WERI-Rb-1 (cell line): ENCODE data around the gene JMJD7.

ENCODE experiments used
- DNase-seq: peaks from one replicate; pipeline ENCODE4 v3.0.0-alpha.2; 2020
- H3K27ac ChIP-seq: fragments of 250-450 bp; sonication (Bioruptor Pico); 2 replicates; pipeline ENCODE4 v1.5.1; 2020; ENCODE audit warnings: mild to moderate bottlenecking, moderate library complexity
- H3K27me3 ChIP-seq: fragments of 250-450 bp; sonication (Bioruptor Pico); 2 replicates; pipeline ENCODE4 v1.5.1; 2021; ENCODE audit warnings: mild to moderate bottlenecking, low read depth, moderate library complexity; ENCODE audit not compliant: insufficient read depth, severe bottlenecking
- H3K36me3 ChIP-seq: fragments of 250-450 bp; sonication (Bioruptor Pico); 2 replicates; pipeline ENCODE4 v1.5.1; 2020; ENCODE audit warnings: mild to moderate bottlenecking, moderate library complexity
- H3K4me3 ChIP-seq: 2 replicates; pipeline ENCODE4 v1.5.1; 2011; ENCODE audit warnings: low read depth, mild to moderate bottlenecking, control low read depth, low read length
- H3K9me3 ChIP-seq: fragments of 250-450 bp; sonication (Bioruptor Pico); 2 replicates; pipeline ENCODE4 v1.5.1; 2021; ENCODE audit warnings: mild to moderate bottlenecking, moderate library complexity; ENCODE audit not compliant: severe bottlenecking
- CTCF ChIP-seq: IDR thresholded peaks from 2 replicates; pipeline ENCODE4 v1.5.1; 2011; ENCODE audit warnings: low read depth, mild to moderate bottlenecking, control low read depth, inconsistent platforms, low read length

Gene JMJD7

GRCh38 chr15:41801850-41802455, 25.9 kb upstream of the JMJD7 start:
- TF ChIP-seq CTCF: no peak
- no peak for DNase-seq

GRCh38 chr15:41804361-41804760, 23.5 kb upstream of the JMJD7 start:
- H3K27me3 ChIP-seq: no peaks in the 10 kb centered on the region
- H3K4me3 ChIP-seq: no peak overlapping the region
- H3K27ac ChIP-seq: no peak overlapping the region
- TF ChIP-seq CTCF: no peak
- DNase-seq: peak; percentile 36
- H3K36me3 ChIP-seq: no peaks in the 10 kb centered on the region
- H3K9me3 ChIP-seq: no peaks in the 10 kb centered on the region

More at GRCh38 chr15:41801850-41802455, 25.9 kb upstream of the JMJD7 start:
- no peaks in the 10 kb centered on the region for H3K9me3 ChIP-seq
- no peaks in the 10 kb centered on the region for H3K36me3 ChIP-seq
- H3K27ac ChIP-seq: no peak overlapping the region
- no peak overlapping the region for H3K4me3 ChIP-seq
- no peaks in the 10 kb centered on the region for H3K27me3 ChIP-seq

GRCh38 chr15:41804916-41805666, 22.8 kb upstream of the JMJD7 start:
- Histone ChIP-seq H3K27ac (no peak overlapping the region), H3K4me3 (no peak overlapping the region), H3K36me3 (no peaks in the 10 kb centered on the region), H3K9me3 (no peaks in the 10 kb centered on the region), H3K27me3 (no peaks in the 10 kb centered on the region)
- TF ChIP-seq CTCF: no peak
- DNase-seq: no peak

- no peaks in the 10 kb centered on the region for H3K9me3 ChIP-seq
- no peaks in the 10 kb centered on the region for H3K27me3 ChIP-seq
- no peak for DNase-seq
- no peak overlapping the region for H3K27ac ChIP-seq
- TF ChIP-seq CTCF: no peak
- H3K4me3 ChIP-seq: no peak overlapping the region
- no peaks in the 10 kb centered on the region for H3K36me3 ChIP-seq
These were observed 22.2 kb upstream of the JMJD7 start for GRCh38 chr15:41805711-41806110.

- H3K36me3 ChIP-seq: no peaks in the 10 kb centered on the region
- H3K27me3 ChIP-seq: no peaks in the 10 kb centered on the region
- H3K27ac ChIP-seq: no peak overlapping the region
- TF ChIP-seq CTCF: peak; percentile 66
- no peaks in the 10 kb centered on the region for H3K9me3 ChIP-seq
- H3K4me3 ChIP-seq: no peak overlapping the region
- peak; percentile 49 for DNase-seq
These were observed 21.4 kb upstream of the JMJD7 start for GRCh38 chr15:41806291-41807181.
